ENCODE data around the gene MAP2. TPM values are rescaled to one million over a fixed set of nuclear protein-coding genes. Genes with fewer than 3 reads are reported as not detected.

Gene MAP2
- total RNA-seq, 1 experiment from 2014 or later: 7.4 TPM

DNA sequence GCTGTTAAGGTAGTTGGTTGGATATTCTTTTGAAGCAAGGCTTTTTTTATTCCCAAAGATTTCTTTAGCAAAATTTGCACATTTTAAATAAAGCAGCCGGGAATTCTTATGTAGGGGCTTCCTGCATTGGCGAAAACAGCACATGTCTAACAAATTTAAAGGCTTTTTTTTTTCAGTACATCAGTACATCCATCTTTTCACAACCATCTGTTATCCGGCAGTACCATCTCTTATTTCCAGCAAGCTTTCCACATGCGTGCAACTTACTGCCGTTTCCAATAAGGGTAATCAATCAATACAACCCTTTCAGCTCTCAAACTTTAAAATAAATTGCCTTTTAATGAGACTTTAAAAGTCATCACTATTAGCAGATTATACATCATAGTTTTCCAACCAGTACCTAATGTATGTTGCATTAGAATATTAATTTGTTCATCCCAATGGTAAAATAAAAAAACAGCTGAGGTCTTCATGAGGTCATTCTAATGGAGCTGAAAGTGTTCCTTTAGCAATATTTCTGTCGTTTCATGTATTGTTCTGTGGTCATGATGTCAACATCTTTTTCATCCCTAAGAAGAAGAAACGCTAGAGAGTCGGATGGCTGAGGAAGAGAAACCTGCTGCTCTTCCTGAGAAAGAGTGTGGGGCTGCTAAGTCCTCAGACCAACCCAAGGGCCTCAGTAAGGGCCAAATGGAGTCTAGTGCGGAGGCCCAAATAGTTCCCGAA is 266.3 kb downstream of the MAP2 start:
- no peak overlapping the region for H3K4me2 ChIP-seq (ENCODE audit: low read length)

More for the DNA sequence above, 266.3 kb downstream of the MAP2 start:
- no peaks in the 10 kb centered on the region for H4K20me1 ChIP-seq (ENCODE audit: insufficient read depth)
- intact Hi-C loops (cut with micrococcal nuclease): no loop called here
- RAD21 ChIA-PET (ENCODE audit: low non-redundant PET in 1 of 2, low total read pairs in 2 of 2, uncharacterized antibody in 2 of 2, unreplicated experiment in 2 of 2): no interaction called here
- CTCF ChIA-PET: no interaction called here
- no peak overlapping the region for H3K9ac ChIP-seq (ENCODE audit: low read length)
- H3K27ac ChIP-seq (ENCODE audit: low read depth, low read length): no peak overlapping the region
- no peak overlapping the region for H2AFZ ChIP-seq (ENCODE audit: low read depth, low read length, poor library complexity, severe bottlenecking)
- H3K27me3 ChIP-seq (ENCODE audit: insufficient read depth, low read length): 0 out of 2 replicates have a peak, but pooled peaks cover 5% of the 10 kb centered on the region
- DNase-seq (ENCODE audit: low read depth, low spot score): no peak
- no peaks in the 10 kb centered on the region for H3K9me2 ChIP-seq (ENCODE audit: insufficient read depth)
- no peak for ATAC-seq
- no peaks in the 10 kb centered on the region for H3K9me3 ChIP-seq (ENCODE audit: control insufficient read depth in 1 of 2, insufficient read depth in 1 of 2, low read depth in 1 of 2, low read length in 2 of 2)
- H3K79me2 ChIP-seq (ENCODE audit: insufficient read depth, low read length): no peaks in the 10 kb centered on the region
- H3K36me3 ChIP-seq (ENCODE audit: control insufficient read depth in 1 of 2, insufficient read depth in 2 of 2, low read length in 2 of 2): no peaks in the 10 kb centered on the region
- H3K4me3 ChIP-seq (replicated peaks in 1 of 2; ENCODE audit: low read depth in 1 of 2, low read length in 2 of 2): no peak overlapping the region
- TF ChIP-seq, protein P1, sequence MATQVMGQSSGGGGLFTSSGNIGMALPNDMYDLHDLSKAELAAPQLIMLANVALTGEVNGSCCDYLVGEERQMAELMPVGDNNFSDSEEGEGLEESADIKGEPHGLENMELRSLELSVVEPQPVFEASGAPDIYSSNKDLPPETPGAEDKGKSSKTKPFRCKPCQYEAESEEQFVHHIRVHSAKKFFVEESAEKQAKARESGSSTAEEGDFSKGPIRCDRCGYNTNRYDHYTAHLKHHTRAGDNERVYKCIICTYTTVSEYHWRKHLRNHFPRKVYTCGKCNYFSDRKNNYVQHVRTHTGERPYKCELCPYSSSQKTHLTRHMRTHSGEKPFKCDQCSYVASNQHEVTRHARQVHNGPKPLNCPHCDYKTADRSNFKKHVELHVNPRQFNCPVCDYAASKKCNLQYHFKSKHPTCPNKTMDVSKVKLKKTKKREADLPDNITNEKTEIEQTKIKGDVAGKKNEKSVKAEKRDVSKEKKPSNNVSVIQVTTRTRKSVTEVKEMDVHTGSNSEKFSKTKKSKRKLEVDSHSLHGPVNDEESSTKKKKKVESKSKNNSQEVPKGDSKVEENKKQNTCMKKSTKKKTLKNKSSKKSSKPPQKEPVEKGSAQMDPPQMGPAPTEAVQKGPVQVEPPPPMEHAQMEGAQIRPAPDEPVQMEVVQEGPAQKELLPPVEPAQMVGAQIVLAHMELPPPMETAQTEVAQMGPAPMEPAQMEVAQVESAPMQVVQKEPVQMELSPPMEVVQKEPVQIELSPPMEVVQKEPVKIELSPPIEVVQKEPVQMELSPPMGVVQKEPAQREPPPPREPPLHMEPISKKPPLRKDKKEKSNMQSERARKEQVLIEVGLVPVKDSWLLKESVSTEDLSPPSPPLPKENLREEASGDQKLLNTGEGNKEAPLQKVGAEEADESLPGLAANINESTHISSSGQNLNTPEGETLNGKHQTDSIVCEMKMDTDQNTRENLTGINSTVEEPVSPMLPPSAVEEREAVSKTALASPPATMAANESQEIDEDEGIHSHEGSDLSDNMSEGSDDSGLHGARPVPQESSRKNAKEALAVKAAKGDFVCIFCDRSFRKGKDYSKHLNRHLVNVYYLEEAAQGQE (IDR thresholded peaks at IDR 0.05; ENCODE audit: low read depth): no peak
- TF ChIP-seq SP1 (IDR thresholded peaks at IDR 0.05; ENCODE audit: low read depth) (no peak), ATF3 (IDR thresholded peaks at IDR 0.05) (no peak), SIN3A (IDR thresholded peaks at IDR 0.05; ENCODE audit: low read depth) (no peak), ZNF274 (IDR thresholded peaks at IDR 0.05; ENCODE audit: low read depth, low read length) (no peak), EGR1 (IDR thresholded peaks at IDR 0.05; ENCODE audit: low read depth) (no peak), RAD21 (IDR thresholded peaks at IDR 0.05; ENCODE audit: low read depth) (no peak), TCF7L2 (IDR thresholded peaks at IDR 0.05; ENCODE audit: borderline replicate concordance, extremely low read depth, insufficient read depth, insufficient read length) (no peak), YY1 (IDR thresholded peaks at IDR 0.05; ENCODE audit: extremely low read depth, insufficient replicate concordance, low read depth, low read length) (no peak), CTCF (IDR thresholded peaks at IDR 0.05 in 2 of 3, conservative IDR thresholded peaks at IDR 0.05 in 1 of 3; ENCODE audit: borderline replicate concordance in 1 of 3, insufficient read depth in 1 of 3, low read depth in 2 of 3, low read length in 2 of 3) (no peak), CBX3 (IDR thresholded peaks at IDR 0.05; ENCODE audit: low read depth) (no peak), CEBPB (IDR thresholded peaks at IDR 0.05; ENCODE audit: low read depth) (no peak), ELF1 (IDR thresholded peaks at IDR 0.05; ENCODE audit: borderline replicate concordance, low read depth) (no peak)
- POLR2A ChIA-PET: no interaction called here
- BruUV-seq (replicated peaks): no TSS peak
- H3K4me1 ChIP-seq (ENCODE audit: control insufficient read depth in 1 of 2, insufficient read depth in 2 of 2, low read length in 2 of 2): no peaks in the 10 kb centered on the region
